Fibroblast of villous mesenchyme (primary cell): Measurements from ENCODE around the gene PLD3. TPM values are rescaled to one million over a fixed set of nuclear protein-coding genes. Genes with fewer than 3 reads are reported as not detected.

Experiments used
- DNase-seq: peaks from one replicate; pipeline ENCODE4 v3.0.0-alpha.2; 2010; ENCODE audit warnings: low read depth
- H3K4me3 ChIP-seq: 2 replicates; pipeline ENCODE4 v1.5.1; 2011; ENCODE audit warnings: low read depth, mild to moderate bottlenecking, low read length
- CTCF ChIP-seq: IDR thresholded peaks from 2 replicates; pipeline ENCODE4 v1.5.1; 2012; ENCODE audit warnings: low read depth, mild to moderate bottlenecking, low read length; ENCODE audit not compliant: insufficient read depth
- small RNA-seq: library from RNA; depleted of rRNA; stranded (forward); fragments of <200 nt; gene quantifications from one replicate; pipeline ENCODE3, GENCODE V24; 2012
- total RNA-seq: library from RNA; depleted of rRNA; stranded (reverse); fragments of >200 nt; gene quantifications from 2 replicates; pipeline ENCODE4 v1.2.3, GENCODE V29; 2012

Gene PLD3
- total RNA-seq, 1 donor = 146 TPM

- DNase-seq = no peak
- peak overlapping the region; percentile 84 for H3K4me3 ChIP-seq
- TF ChIP-seq CTCF = no peak
Observed at GRCh38 chr19:40423938-40424337, 75.4 kb downstream of the PLD3 start.

GRCh38 chr19:40424637-40425449 is 76.3 kb downstream of the PLD3 start:
- DNase-seq = peak; percentile 27
- no peak for TF ChIP-seq CTCF
- H3K4me3 ChIP-seq = peak overlapping the region; percentile 84

GRCh38 chr19:40425450-40426287 is 77.2 kb downstream of the PLD3 start, which contains the start of gene SERTAD1:
Gene SERTAD1 (minus strand): TSS chr19:40425992. CDS start chr19:40423546, 2,446 bp downstream.
- peak; percentile 99 for DNase-seq
- peak within 1 kb of the TSS; percentile 84 for H3K4me3 ChIP-seq
- peak; percentile 65 for TF ChIP-seq CTCF

Small RNA genes lying within 50 kb of the gene (small RNA-seq; reads per million reads assigned to genes)
- not detected for gene MIR6796
- not detected for gene RF00019
- not detected for gene RNU6-945P

Other genes starting within 250 kb of the PLD3 start
- 8.6 and 12.6 TPM in 2 replicates for gene MAP3K10, start 157.3 kb upstream of the PLD3 start, total RNA-seq
- gene TTC9B, start 130.3 kb upstream of the PLD3 start, total RNA-seq = not detected in 2 replicates
- gene CCNP, start 122.0 kb upstream of the PLD3 start, total RNA-seq = under 0.01 and 0.86 TPM in 2 replicates
- 120 and 142 TPM in 2 replicates for gene AKT2, start 63.4 kb upstream of the PLD3 start, total RNA-seq
- 11.2 and 11.9 TPM in 2 replicates for gene C19orf47, start 298 bp upstream of the PLD3 start, total RNA-seq
- under 0.01 TPM in 2 replicates for gene HIPK4, start 41.5 kb downstream of the PLD3 start, total RNA-seq
- 0.86 and 1.9 TPM in 2 replicates for gene PRX, start 64.7 kb downstream of the PLD3 start, total RNA-seq
- 20.0 and 22.0 TPM in 2 replicates for gene SERTAD1, start 77.3 kb downstream of the PLD3 start, total RNA-seq
- 38.0 and 49.2 TPM in 2 replicates for gene SERTAD3, start 95.6 kb downstream of the PLD3 start, total RNA-seq
- gene BLVRB, start 117.0 kb downstream of the PLD3 start, total RNA-seq = 33.7 and 64.7 TPM in 2 replicates
- 0.32 and 1.3 TPM in 2 replicates for gene SPTBN4, start 118.3 kb downstream of the PLD3 start, total RNA-seq
- gene SHKBP1, start 228.2 kb downstream of the PLD3 start, total RNA-seq = 17.7 and 20.9 TPM in 2 replicates